Stimulated activated CD8-positive, alpha-beta memory T cell treated with anti-CD3 and anti-CD28 coated beads, Interleukin-4, amount 100 ng/mL, for 1 hour (primary cell): ENCODE results near the gene INHBC.
"Not testable (repeated sequence)": the region's sequence is repeated elsewhere in the genome, so short reads cannot be mapped to it uniquely, and the experiment has no call there.

Experiments
- DNase-seq, 2 donors: peaks; one replicate each; pipeline ENCODE4 v3.0.0-alpha.2; 2020; ENCODE audit warnings: low read depth in 2 of 2, low spot score in 1 of 2

INHBC gene, protein sequence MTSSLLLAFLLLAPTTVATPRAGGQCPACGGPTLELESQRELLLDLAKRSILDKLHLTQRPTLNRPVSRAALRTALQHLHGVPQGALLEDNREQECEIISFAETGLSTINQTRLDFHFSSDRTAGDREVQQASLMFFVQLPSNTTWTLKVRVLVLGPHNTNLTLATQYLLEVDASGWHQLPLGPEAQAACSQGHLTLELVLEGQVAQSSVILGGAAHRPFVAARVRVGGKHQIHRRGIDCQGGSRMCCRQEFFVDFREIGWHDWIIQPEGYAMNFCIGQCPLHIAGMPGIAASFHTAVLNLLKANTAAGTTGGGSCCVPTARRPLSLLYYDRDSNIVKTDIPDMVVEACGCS

GRCh38 chr12:57434517-57435223, at the start of gene INHBC:
INHBC (plus strand) TSS chr12:57434784; CDS start chr12:57434887, 103 bp downstream.
- no peak for DNase-seq

DNA sequence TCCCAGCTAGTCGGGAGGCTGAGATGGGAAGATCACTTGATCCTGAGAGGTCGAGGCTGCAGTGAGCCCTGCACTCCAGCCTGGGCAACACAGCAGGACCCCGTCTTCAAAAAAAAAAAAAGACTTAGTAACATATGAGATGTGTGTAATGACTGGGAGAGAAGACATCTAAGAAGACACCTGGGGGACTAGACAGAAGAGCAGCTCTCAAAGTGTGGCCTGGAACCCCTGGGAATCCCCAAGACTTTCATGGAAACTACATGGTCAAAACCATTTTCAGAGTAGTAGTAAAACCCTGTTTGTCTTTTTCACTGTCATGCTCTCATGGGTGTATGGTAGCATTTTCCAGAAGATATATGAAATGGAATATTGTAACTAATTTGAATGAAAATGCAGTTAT, 49.0 kb upstream of the INHBC start:
- no peak for DNase-seq

- no peak for DNase-seq
Measured at GRCh38 chr12:57386187-57386720, 48.3 kb upstream of the INHBC start.

- DNase-seq, result no peak
Measured at GRCh38 chr12:57388425-57388824, 46.2 kb upstream of the INHBC start.

DNA sequence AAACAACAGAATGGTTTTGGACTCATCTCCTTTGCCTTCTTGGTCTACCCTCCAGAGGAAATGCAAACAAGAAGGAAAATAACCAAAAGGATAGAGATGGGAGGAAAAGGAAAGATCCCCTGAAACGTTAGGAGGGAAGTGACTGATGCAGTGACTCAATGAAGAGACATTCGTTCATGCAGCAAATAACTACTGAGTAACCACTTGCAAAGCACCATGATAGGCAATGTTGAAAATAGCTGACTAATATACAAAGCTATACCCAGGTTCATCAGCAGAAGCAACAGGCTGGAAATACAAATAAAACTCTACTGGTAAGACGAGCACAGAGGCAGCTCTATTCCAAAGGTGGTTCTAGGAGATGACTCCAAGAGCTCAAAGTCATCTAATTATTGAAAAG, 45.6 kb upstream of the INHBC start:
- DNase-seq, result no peak

DNA sequence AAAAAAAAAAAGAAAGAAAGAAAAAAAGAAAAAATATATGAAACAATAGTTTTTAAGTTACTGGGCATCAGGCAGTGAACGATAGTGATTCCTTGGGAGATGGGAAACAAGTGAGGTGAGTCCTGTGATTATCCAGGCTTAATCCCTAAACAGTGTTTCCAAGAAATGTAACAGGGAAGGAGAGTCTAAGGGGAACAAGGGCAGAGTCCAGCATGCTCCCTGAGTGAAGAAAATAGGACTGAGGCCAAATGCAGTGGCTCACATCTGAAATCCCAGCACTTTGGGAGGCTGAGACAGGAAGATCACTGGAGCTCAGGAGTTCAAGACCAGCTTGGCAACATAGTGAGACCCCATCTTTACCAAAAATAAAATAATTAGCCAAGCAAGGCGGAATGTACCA, 44.4 kb upstream of the INHBC start:
- no peak for DNase-seq

DNA sequence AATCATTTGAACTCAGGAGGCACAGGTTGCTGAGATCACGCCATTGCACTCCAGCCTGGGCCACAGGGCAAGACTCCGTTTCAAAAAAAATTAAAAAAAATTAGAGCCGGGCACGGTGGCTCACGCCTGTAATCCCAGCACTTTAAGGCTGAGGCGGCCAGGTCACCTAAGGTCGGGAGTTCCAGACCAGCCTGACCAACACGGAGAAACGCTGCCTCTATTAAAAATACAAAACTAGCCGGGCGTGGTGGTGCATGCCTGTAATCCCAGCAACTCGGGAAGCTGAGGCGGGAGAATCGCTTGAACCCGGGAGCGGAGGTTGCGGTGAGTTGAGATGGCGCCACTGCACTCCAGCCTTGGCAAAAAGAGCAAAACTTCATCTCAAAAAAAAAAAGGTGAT, 39.5 kb upstream of the INHBC start:
- DNase-seq, result no peak

- no peak for DNase-seq
Measured at GRCh38 chr12:57397441-57397840, 37.1 kb upstream of the INHBC start.

- not testable (repeated sequence) for DNase-seq
Measured at GRCh38 chr12:57399718-57400463, 34.7 kb upstream of the INHBC start.

DNA sequence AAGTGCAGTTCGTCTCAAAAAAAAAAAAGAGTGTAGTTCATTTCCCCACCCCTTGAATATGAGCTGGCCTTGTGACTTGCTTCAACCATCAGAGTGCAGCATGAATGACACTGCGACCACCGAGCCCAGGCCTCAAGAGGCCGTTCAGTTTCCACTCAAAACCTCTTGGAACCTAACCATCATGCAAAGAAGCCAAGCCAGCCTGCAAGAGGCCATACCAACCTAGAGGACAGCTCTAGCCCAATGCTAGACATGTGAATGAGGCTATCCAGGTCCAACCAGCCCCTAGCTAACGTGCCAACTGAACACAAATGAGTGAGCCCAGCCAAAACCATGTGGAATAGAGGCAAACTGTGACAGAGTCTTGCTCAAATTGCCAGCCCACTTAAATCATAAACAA, 33.4 kb upstream of the INHBC start:
- DNase-seq, result no peak

GRCh38 chr12:57402156-57402555, 32.4 kb upstream of the INHBC start:
- DNase-seq, result not testable (repeated sequence)

DNA sequence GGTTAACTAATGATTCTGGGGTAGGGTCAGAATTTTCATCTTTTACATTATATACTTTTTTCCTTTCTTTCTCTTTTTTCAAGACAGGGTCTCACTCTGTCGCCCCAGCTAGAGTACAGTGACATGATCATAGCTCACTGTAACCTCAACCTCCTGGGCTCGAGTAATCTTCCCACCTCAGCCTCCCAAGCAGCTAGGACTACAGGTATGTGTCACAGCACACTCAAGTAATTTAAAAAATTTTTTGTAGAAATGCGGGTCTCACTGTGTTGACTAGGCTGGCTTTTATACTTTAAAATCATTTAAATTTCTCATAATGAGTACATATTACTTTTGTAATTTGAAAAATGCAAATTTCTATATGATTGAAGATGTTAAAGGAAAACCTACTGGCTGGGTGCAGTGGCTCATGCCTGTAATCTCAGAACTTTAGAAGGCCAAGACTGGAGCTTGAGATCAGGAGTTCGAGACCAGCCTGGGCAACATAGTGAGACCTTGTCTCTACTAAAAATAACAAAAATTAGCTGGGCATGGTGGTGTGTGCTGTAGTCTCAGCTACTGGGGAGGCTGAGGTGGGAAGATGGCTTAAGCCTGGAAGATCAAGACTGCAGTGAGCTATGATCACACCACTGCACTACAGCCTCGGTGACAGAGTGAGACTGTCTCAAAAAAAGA, 29.5 kb upstream of the INHBC start:
- no peak for DNase-seq

DNA sequence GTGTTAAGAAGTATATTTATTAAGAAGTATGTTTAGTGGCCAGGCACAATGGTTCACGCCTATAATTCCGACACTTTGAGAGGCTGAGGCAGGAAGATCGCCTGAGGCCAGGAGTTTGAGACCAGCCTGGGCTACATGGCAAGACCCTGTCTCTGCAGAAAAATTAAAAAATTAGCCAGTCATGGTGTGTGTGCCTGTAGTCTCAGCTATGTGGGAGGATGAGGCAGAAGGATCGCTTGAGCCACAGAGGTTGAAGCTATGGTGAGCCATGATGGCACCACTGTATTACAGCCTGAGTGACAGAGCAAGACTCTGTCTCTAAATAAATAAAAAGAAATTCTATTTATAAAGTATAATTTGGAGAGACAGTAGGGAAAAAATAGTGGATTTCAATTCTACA, 24.1 kb upstream of the INHBC start:
- no peak for DNase-seq

DNA sequence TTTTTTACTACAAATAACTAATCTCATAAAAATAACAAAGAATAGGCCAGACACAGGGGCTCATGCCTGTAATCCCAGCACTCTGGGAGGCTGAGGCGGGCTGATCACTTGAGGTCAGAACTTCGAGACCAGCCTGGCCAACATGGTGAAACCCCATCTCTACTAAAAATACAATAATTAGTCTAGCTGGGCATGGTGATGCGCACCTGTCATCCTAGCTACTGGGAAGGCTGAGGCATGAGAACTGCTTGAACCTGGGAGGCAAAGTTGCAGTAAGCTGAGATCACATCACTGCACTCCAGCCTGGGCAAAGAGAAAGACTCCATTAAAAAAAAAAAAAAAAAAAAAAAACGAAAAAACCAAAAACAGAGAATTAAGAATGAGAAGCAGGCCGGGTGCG, 20.4 kb upstream of the INHBC start:
- DNase-seq, result not testable (repeated sequence)

GRCh38 chr12:57415088-57415487, 19.5 kb upstream of the INHBC start:
- no peak for DNase-seq

GRCh38 chr12:57416039-57416996, 18.3 kb upstream of the INHBC start:
- DNase-seq, result no peak

GRCh38 chr12:57418255-57418654, 16.3 kb upstream of the INHBC start:
- DNase-seq, result no peak

DNA sequence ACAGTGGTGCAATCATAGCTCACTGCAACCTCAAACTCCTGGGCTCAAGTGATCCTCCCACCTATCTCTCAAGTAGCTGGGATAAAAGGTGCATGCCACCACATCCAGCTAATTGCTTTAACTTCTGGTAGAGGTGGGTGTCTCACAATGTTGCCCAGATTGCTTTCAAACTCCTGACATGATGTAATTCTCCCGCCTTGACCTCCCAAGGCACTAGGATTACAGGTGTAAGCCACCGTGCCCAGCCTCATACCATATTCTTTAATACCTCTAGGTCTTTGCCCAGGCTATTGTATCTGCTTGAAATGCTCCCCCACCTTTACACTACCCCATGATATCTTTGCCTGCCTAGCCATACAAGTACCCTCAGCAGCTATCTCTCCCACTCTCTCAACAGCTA, 15.1 kb upstream of the INHBC start:
- no peak for DNase-seq

- no peak for DNase-seq
Measured at GRCh38 chr12:57420482-57420881, 14.1 kb upstream of the INHBC start.

DNA sequence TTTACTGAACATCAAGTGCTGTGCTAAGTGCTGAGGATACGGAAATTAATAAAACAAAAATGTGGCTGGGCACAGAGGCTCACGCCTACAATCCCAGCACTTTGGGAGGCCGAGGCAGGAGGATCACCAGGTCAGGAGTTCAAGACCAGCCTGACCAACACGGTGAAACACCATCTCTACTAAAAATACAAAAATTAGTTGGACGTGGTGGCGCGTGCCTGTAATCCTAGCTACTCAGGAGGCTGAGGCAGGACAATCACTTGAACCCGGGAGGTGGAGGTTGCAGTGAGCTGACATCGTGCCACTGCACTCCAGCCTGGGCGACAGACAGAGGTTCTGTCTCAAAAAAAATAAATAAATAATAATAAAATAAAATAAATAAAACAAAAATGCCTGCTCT, 7.6 kb upstream of the INHBC start:
- not testable (repeated sequence) for DNase-seq
